Caki2 (cell line): Measurements from ENCODE around the gene CCDC167. TPM values are rescaled to one million over a fixed set of nuclear protein-coding genes. Genes with fewer than 3 reads are reported as not detected.
"Not testable (repeated sequence)": the region's sequence is repeated elsewhere in the genome, so short reads cannot be mapped to it uniquely, and the experiment has no call there.

ENCODE experiments used
- DNase-seq: peaks from one replicate; pipeline ENCODE4 v3.0.0-alpha.2; 2015; ENCODE audit warnings: low read depth
- in situ Hi-C: cut with HindIII; loops from 2 replicates; pipeline ENCODE4 v1.10.0; 2016; ENCODE audit warnings: low sequenced_read_pairs, low pct_unique_long_range_greater_than_20kb, mixed read lengths
- total RNA-seq: library from RNA; depleted of rRNA; stranded (reverse); fragments of >200 nt; shearing (Covaris generic); gene quantifications from 2 replicates; pipeline ENCODE4 v1.2.3, GENCODE V29; 2014; ENCODE audit warnings: low replicate concordance

Gene CCDC167
- total RNA-seq, 1 experiment from 2014 or later, result 145 TPM

DNA sequence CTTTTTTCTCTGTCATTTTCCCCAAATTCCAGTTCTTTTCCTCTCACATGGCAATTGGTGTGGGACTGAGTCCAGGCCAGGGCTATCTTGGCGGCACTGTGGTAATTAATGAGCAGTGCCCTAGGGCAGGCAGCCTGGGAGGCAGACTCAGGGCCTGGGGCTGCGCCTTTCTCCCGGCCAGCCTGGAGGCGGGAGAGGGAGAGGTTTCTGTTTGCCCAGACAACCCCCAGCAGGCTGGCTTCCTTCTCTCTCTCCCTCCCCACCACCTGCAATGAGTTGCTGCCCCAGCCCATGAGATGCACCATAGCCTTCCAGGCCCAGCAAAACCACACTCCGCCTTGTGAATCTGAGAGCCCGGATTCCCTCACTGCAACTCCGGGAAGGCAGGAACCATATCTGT, 15.1 kb upstream of the CCDC167 start:
- DNase-seq, result no peak
- in situ Hi-C loops, result no loop called here

DNA sequence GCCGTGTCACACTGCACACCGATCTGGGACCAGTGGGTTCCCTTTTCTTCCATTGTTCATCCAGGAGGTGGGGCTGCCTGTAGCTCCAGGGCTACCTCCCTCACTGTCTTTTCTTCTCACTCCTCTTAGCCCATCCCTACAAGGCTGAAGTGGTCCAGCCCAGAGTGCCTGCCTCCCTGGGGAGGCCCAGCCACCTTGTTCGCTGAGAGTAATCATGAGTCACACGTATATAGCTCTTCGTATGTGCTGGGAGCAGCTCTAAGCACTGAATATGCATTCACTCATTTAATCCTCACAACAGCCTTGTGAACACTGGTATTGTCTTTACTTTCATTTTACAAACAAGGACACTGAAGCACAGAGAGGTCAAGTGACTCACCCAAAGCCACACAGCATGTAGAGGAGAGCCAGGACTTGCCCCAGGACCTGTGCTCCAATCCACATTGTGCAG, 14.7 kb upstream of the CCDC167 start:
- peak; percentile 29 for DNase-seq
- in situ Hi-C loops, result no loop called here

DNA sequence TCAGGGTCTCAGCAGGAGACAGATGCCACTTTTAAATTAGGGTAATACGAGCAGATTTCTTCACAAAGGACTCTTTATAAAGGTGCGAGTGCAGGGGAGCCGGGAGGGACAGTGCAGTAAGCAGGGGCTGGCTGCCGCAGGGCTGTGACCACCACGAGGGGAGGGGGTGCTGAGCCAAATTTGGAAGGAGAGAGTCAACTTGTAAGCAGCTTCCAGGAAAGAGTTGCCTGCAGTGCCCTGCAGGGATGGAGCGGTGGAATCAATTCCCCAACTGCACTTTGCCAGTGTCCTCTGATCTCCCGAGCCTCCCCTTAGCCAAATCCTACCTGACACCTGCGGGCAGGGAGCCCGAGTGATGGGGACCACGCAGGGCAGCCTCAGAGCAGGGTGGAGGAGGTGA, 13.9 kb upstream of the CCDC167 start:
- no peak for DNase-seq
- in situ Hi-C loops, result no loop called here

DNA sequence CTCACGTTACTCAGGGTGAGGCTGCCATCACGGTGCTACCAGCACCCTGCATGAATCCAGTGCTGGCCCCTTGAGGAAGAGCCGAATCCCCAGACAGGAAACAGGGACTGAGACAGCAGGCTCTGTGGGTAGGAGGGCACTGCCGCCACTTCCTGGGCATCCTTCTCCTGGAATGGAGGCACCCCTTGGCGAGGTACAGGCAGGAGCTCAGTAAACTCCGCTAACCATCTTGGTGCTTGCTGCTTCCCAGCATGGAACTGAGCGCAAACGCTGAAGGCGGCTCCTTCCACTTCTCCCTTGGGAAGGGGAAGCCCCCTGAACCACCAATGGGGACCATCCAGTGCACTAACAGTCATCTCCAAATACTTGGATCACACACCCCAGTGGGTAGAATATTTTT, 13.5 kb upstream of the CCDC167 start:
- in situ Hi-C loops, result no loop called here
- DNase-seq, result no peak

DNA sequence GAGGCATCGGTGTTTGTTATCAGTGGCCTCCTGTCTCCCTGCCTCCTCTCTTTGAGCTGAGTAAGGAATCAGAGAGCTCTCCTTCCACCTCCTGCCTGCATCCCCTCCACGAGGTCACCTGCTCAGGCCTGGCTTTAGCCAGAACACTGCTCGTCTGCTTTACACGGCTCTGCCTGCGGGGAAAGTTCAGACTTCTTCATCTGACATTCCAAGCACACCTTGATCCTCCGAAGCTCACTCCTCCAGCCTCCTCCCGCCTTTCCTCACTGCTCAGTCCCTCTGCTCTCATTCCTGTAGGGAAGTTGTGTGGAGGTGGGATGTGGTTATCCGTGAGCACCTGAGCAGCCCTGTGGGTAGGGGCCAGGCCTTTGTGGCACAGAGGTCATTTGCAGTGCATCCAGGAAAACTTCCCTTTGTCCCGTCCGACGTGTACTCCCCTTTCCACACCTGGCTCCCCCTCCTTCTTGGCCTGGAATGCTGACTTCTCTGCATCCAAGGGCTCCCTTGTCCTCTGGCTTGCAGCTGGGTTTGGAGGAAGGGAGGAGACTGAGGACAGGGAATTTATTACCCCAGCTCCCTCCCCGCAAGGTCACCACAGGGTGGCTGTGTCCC, 12.8 kb upstream of the CCDC167 start:
- DNase-seq, result no peak
- in situ Hi-C loops, result no loop called here

DNA sequence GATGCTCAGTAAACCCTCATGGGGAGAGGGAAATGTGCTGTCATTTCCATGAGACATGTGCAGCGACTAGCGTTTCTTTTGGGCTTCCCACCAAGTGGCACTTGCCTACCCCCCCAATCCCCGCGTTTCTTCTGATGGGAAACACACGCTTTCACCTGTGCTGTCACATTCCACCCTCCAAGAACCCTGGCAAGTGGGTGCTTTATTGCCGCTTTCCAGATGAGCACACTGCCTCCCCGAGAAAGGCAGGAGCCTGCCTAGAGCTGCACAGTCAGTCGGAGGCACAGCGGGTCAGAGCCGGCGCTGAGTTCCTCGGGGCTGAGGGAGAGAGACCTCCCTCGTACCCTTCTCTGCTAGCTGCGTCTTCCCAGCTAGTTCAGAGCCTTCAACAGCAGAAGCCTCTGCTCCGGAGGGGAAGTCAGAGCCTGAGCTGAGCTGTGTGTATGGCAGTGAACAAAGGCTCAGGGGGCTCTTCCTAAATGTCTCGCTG, 12.3 kb upstream of the CCDC167 start:
- in situ Hi-C loops, result no loop called here
- DNase-seq, result no peak

DNA sequence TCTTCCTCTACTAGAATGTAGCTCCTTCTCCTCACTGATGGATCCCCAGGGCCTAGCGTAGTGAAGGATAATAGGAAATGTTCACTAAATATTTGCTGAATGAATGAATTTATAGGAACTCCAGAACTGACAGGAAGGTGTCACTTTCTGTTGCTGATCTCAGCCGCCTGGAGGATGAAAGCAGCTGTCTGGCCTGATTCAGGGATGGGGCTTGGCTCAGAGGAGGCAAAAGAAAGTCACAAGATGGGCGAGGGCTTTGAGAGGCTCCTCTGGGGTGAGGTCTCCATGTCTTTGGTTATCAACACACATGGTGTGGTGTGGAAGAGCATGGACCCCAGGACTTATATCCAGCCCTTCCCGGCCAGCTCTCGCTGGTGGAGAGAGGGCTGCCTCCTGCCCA, 11.5 kb upstream of the CCDC167 start:
- in situ Hi-C loops, result no loop called here

DNA sequence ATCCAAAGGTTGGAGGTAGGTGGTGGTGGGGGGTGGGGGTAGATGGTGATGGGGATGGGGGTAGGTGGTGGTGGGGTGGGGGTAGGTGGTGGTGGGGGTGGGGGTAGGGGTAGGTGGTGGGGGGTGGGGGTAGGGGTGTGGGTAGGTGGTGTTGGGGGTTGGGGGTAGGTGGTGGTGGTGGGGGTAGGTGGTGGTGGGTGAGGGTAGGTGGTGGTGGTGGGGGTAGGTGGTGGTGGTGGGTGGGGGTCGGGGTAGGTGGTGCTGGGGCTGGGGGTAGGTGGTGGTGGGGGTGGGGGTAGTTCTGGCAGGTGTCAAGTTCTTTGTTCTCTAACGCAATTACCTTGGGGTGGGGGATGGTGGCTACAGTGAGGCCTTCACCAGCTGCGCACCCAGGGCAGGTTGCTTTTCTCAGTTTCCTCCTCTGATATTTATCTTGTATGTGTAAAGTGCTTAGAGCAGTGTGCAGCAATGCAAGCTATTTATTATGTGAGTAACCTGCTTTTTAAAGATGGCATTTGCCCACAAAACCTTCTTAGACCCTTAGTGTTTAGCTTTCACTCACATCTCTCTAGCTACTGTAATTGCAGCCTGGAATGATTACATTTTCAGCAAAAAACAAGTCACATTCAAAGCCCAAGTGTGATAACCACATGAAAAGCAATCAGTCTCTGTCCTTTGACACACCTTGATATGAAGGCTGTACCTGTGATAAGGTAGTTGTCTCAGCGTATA, 8.2 kb upstream of the CCDC167 start:
- DNase-seq, result no peak
- in situ Hi-C loops, result no loop called here

More for the DNA sequence above, 11.5 kb upstream of the CCDC167 start:
- no peak for DNase-seq

DNA sequence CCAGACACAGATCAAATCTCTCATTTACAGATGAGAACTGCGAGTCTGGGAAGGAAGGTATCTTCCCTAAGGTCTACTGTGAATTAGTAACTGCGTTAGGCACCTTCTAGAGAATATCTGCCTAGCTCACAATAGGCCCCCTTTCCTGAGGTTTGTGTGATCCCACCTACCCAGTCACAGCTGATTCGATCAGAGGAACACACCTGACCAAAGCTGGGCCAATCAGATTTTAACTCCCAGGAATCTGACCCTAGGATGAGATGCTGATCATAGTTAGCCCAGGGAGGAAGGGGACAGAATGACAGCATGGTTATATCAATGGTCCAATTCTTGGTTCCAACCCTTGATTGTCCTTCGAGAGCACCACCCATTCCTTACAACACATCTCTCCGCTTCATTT, 7.4 kb upstream of the CCDC167 start:
- DNase-seq, result no peak
- in situ Hi-C loops, result no loop called here

DNA sequence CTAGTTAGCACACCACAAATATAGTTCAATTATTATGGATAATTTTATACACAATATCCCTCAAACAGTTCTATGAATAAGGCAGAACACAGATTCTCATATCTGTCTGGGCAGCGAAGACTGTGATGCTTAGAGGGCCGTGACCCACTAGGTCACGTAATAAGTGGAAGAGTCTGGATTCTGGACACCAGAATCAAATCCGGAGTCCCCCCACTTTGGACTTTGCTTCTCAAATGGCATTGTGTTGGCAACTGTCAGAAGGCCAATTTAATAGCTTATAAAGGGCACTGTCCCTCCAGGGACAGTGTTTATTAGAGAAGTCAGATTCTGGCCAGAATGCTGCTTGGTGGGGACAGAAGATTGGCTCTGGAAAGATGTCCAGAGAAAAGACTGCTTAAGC, 6.8 kb upstream of the CCDC167 start:
- in situ Hi-C loops, result no loop called here
- DNase-seq, result no peak

DNA sequence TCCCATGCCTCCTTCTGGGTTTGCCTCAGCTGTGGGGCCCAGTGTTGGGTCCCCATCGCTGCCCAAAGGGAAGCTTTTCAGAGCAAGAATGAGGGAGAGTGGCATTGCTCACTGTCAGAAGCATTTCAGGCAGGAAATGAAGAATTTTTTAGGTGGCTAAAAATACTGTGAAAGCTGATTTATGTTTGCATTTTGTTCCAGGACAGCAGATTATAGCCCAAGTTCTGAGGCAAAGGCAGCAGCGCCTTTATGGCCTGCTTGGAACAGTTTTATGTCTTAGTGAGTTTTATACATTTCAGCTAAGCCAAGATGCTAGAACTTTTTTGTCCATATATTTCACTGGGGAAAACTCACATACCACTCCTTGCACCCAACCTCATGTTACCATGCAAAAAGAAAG, 4.3 kb upstream of the CCDC167 start:
- in situ Hi-C loops, result no loop called here

DNA sequence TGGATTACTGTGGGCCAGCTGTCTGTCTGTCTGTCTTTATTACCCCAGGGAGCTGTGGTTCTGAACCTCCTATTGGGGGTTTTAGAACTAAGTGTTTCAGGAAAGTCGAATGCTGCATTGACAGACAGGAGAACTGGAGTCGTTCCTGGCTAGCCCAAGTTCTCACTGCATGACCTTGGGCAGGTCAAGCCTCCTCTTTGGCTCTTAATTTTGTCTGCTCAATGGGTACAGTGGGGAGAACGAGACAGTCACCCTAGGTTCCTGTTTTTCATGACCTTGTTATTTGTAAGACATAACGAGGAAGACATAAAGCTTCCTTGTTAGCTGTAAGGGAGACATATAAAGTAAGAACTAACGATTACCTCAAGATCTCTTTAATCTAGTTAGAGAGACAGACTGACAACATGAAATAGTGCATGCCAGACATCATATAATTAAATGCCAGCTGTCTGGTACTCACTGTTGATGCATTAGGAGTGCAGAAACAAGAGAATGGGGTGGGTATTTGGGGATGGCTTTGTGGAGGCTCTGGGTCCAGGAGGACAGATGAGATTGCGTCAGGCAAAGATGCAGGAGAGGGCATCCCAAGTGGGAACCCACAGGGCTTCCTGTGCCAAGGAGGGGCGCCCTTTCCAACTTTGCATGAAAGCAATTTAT, 3.7 kb upstream of the CCDC167 start:
- in situ Hi-C loops, result no loop called here
- DNase-seq, result no peak

More for the DNA sequence above, 4.3 kb upstream of the CCDC167 start:
- DNase-seq, result no peak

DNA sequence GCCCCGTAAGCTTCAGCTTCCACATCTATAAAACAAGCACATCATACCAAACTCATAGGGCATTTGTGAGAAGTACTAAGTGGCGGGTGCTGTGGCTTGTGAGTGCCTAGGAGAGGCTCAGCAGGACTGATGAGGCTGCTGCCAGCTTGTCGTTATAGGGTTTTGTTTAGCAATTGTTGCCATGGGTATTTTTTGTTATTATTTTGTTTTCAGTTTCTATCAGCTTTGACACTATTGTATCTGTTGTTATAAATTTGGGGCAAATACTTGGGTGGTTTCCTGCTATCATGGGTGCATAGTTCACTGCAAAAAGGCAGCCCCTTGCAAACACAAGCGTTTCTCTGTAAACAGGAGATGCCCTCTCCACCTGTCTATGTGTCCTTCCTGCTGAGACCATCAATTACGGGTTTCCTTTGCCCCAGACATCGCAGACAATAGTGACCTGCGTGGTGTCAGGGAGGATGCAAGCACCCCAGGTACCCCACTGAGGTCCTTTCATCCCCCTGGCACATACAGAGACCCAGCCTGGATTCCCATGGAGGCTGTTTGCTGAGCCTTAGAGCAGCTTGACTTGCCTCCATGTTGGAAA, 3.1 kb upstream of the CCDC167 start:
- DNase-seq, result no peak
- in situ Hi-C loops, result no loop called here

DNA sequence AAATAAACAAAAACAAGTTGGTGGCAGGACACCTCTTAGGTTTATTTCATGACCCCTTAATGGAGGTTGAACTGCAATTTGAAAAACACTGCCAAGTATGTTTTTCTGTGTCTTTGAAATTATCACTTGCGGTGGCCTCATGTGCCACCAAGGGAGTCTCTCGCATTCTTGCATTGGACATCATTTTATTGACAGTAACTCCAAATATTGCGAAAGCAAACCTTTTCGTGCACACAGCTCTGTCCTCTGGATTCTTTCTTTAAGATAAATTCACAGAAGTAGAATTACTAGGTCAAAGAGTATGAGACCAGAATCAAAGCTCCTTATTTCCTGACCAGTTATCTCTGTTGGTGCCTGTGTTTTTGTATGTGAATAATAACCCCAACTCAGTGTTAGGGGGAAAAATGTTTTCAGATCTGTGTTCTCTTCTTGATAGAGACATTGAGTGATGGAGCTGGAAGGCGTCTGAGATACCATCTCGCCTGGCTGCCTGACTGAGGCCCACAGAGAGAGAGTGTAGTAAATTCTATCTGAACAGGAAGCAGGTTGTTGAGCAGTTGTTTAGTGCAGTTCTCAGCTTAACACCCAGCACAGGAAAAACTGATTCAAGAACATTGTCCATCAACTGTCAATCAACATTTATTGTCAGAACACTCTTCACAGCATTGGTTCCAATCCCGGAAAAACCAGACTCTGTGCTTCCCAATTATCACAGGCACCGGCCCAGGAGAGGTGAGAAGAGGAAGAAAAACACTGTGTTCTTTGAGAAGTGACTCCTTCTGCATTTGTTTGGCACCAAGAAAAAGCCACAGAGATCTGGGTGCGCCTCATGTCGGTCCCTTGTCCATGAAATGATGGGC, 2.2 kb upstream of the CCDC167 start:
- in situ Hi-C loops, result no loop called here
- DNase-seq, result no peak

DNA sequence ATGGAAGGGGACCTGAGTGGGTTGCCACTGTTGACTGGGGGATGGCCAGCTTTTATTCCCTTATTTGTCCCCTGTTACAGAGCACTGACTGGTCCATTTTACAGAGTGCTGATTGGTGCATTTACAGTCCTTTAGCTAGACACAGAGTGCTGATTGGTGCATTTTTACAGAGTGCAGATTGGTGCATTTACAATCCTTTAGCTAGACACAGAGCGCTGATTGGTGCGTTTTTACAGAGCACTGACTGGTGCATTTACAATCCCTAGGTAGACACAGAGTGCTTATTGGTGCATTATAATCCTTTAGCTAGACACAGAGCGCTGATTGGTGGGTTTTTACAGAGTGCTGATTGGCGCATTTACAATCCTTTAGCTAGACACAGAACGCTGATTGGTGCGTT, 1.2 kb upstream of the CCDC167 start:
- DNase-seq, in situ Hi-C loops: not testable (repeated sequence)

DNA sequence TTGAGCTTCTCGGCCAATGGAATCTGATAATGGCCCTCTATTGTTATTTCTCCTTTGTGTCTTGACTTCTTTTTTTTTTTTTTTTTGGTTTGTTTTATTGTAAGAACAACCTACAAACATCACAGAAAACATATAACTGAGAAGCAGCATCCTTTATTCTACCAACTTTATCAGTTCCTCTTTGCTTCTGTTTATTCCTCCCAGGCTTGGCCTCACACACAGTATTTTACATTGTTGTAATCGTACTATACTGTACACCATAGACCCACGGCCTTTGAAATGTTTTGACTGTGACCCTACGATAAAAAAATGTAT, 558 bp upstream of the CCDC167 start:
- DNase-seq, result no peak
- in situ Hi-C loops, result no loop called here

DNA sequence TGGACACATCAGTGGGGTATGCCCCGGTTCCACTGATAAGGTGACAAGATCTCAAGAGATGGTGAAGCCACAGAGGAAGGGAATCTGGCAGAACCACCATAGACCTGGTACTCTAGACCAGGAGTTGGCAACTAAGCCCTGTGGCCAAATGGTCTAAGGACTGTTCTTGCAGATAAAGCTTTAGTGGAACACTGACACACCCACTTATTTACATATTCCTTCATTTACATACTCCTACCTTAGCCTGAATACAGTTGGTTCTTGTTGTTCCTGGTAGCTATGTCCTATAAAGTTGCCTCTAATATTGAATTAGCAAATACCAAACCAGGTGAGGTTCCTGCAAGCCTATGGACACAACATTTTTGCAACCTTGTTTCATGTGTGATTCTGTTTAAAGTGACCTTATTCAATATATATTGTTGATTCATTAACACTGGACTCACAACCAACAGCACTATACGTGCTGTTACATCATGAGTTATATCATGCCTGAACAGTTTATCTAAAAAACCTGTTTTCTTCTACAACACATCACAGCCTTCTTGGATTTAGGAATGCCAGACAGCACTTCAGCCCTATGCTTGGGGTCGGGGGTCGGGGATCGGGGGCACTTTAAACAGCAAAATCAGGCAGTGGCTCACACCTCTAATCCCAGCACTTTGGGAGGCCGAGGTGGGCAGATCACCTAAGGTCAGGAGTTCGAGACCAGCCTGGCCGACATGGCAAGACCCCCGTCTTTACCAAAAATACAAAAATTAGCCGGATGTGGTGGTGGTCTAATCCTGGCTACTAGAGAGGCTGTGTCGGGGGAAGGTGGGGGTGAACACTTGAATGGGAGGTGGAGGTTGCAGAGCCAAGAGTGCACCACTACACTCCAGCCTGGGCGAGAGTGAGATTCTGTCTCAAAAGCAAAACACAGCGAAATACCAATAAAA, 2.5 kb downstream of the CCDC167 start:
- no peak for DNase-seq
- in situ Hi-C loops, result no loop called here
